ENCODE data around the gene ARL14EP.

The ARL14EP gene

GRCh38 chr11:30328681-30329080 lies 5.8 kb downstream of the ARL14EP start:
- no peak for DNase-seq (ENCODE audit: low spot score)

DNA sequence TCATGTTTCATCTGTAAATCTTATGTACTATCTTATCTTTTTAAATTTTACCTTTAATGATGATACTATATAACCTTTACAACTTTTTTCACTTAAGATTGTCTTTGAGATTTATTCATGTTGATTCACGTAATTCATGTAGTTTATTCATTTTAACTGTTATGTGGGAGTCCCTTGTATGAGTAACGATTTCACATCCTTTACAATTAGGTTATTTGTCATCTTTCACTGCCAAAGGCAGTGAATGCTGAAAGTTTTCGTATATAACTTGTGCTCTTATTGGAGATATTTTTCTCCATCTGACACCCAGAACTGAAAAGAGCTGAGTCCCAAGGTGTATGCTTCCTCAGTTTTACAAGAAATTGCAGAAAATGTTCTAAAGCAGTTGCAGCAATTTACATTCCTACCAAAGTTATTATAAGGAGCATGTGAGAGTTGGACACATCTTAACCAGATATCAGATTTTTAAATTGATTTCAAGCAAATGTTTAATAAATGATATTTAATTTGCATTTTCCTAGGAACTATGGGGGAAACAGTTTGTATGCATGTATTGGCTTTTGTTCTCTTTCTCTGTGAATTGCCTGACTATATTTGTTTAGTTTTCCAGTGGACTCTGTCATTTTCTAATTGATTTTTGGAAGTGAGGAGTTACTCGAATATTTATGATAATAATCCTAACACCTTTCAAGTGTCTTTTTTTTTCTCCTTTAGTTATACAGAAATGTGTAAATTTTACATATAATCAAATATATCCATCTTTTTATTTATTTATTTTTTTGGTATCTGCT lies 6.4 kb downstream of the ARL14EP start:
- DNase-seq (ENCODE audit: low spot score) = no peak

GRCh38 chr11:30333405-30333804 lies 10.5 kb downstream of the ARL14EP start:
- peak; percentile 27 for DNase-seq (ENCODE audit: low spot score)

DNA sequence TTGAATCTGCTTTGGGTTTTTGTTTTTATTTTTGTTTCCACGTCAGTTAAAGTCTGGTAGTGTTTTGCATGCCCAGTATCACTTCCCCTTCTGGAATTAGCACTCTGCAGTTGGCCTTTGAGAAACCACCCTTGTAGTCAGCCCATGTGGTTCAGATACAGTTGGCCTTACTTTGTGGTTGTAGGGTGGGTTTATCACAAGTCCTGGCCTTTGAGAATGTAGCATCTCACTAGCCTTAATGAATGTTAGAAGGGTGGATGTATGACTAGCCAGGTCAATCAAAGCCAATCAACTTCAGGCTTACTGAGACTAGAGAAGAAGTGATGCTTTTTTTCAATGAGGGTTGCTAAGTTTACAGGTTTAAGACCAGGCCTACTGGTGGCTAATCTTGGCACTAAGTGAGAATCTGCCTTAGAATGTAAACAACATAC lies 19.8 kb downstream of the ARL14EP start:
- no peak for DNase-seq (ENCODE audit: low spot score)

GRCh38 chr11:30344085-30344484 lies 21.2 kb downstream of the ARL14EP start:
- no peak for DNase-seq (ENCODE audit: low spot score)

DNA sequence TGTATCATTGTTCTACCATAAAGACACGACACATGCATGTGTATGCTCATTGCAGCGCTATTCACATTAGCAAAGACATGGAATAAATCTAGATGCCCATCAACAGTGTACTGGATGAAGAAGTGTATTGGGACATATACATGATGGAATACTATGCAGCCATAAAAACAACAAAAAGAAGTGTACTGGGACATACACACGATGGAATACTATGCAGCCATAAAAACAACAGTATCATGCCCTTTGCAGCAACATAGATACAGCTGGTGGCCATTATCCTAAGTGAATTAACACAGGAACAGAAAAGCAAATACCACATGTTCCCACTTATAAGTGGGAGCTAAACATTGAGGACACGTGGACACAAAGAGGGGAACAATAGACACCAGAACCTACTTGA lies 22.7 kb downstream of the ARL14EP start:
- no peak for DNase-seq (ENCODE audit: low spot score)

- peak; percentile 58 for DNase-seq (ENCODE audit: low spot score)
These were observed 23.3 kb downstream of the ARL14EP start for GRCh38 chr11:30346068-30346688.

DNA sequence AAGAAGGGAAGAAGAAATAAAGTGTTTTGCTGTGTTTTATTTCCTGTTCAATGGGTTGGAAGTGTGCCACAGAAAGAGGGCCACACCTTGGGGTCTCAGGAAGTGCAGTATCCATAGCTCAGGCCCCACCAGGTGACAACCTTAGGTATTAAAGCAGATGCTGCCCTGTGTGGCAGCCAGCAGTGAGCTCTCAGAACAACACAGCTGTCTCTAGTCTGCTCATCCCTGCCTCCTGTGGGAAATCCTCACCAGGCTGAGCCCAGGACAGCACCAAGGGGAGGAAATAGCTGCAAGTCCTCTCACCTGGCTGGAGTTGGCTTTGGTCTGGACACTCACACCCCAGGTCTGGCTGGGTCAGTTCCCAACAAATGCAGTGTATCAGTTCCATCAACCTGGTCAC lies 25.1 kb downstream of the ARL14EP start:
- no peak for DNase-seq (ENCODE audit: low spot score)

DNA sequence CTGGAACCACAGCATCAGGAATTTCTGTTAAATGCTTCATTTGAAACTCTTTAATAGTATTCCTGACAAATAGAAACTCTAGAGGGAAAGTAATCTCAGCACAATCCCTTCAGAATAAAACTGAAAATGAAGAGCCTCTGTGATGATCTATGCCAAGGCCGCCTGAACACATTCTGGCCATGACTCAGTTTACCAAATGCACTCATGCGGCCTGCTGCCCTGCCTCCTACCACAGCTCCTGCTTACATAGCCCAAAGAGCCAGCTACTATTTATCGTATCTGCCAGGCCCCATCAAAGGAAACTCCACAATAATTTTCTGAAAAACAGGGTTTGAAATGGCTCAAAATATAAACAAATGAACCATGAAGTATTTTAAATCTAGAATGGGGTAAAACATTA lies 27.0 kb downstream of the ARL14EP start:
- DNase-seq (ENCODE audit: low spot score) = no peak

GRCh38 chr11:30350384-30350783 lies 27.5 kb downstream of the ARL14EP start:
- no peak for DNase-seq (ENCODE audit: low spot score)

DNA sequence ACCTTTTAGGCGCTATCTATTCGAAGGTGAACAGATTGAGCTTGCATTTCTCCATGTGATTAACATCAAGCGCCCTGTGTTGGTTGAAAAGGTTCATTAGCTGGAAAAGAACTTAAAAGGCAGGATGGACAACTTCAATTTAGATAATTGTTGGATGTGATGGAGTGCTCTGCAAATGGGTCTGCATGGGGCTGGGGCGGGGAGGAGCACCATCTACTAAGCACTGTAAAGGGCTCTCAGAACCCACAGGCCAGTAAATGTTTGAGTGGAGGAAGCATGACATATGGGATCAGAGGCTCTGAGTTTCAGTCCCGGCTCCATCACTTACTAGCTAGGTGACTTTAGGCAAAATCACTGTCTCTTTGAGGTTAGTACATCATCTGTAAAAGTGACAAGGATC lies 28.2 kb downstream of the ARL14EP start:
- no peak for DNase-seq (ENCODE audit: low spot score)

DNA sequence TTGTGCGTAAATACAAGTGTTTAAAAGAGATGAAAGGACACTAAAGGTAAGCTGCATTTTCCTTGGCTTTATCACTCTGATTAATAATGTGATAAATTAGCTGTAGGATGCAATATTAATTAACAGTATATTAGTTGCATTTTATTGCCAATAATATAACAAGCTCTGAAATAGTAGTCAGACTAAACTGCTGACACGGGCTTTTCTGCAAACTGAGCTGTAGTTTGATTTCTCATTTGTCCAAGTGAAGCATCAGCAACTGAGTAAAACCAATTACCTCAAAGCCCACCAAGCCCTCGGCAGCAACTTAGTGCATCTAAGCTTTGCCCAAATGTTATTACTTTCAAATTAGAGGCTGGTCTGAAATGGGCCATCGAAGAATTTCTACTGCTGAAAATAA lies 33.5 kb downstream of the ARL14EP start:
- DNase-seq (ENCODE audit: low spot score) = no peak

DNA sequence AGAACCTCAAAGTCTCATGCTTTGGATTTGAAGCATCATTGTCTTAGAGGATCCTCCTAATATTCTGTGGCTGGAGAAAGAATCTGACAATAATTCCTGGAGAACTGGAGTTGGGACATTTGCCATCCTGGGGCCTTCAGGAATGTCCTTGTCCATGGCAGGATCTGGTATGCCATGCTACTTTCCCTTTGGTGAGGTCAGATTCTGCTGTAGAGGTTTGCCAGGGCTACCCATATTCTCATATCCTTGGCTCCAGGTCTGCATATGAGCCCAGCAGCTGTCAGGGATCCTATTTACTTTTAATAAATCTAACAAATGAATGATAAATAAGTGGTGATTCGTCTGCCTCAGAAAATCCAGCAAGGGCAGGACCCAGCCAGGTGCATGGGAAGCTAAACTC lies 35.0 kb downstream of the ARL14EP start:
- no peak for DNase-seq (ENCODE audit: low spot score)

- DNase-seq (ENCODE audit: low spot score) = no peak
These were observed 35.6 kb downstream of the ARL14EP start for GRCh38 chr11:30358536-30358935.

GRCh38 chr11:30360741-30361140 lies 37.8 kb downstream of the ARL14EP start:
- no peak for DNase-seq (ENCODE audit: low spot score)

DNA sequence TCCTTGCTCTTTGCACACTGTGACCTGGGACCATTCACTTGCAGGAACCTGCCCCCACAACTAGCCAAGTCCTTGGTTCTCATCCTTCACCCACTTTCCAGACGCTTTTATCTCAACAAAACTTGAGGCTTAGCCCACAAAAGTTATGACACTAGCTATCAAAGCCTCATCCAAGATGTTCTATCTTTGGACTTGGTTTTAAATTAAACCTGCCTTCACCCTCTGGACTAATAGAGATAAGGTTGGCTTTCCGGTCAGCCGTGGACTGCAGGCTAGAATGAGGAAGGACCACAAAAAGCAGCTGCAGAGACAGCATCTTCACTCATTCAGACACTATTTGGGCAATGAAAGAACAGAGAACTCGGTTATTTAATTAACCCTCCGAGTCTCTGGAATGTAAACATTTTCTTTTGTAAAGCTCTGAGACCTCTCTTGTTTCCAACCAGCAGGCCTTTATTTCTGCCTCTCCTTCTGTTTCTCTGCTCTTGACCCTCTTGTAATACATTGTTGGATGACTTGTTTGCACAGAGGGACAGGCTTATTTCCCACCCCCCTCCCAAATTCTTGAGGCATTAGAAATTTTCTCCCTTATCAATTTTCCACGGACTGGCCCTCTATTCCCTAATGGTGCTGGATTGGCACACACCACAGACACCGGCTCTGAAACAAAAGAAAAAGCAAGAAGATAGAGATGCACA lies 41.4 kb downstream of the ARL14EP start:
- no peak for DNase-seq (ENCODE audit: low spot score)

GRCh38 chr11:30364837-30365482 lies 42.1 kb downstream of the ARL14EP start:
- DNase-seq (ENCODE audit: low spot score) = no peak

DNA sequence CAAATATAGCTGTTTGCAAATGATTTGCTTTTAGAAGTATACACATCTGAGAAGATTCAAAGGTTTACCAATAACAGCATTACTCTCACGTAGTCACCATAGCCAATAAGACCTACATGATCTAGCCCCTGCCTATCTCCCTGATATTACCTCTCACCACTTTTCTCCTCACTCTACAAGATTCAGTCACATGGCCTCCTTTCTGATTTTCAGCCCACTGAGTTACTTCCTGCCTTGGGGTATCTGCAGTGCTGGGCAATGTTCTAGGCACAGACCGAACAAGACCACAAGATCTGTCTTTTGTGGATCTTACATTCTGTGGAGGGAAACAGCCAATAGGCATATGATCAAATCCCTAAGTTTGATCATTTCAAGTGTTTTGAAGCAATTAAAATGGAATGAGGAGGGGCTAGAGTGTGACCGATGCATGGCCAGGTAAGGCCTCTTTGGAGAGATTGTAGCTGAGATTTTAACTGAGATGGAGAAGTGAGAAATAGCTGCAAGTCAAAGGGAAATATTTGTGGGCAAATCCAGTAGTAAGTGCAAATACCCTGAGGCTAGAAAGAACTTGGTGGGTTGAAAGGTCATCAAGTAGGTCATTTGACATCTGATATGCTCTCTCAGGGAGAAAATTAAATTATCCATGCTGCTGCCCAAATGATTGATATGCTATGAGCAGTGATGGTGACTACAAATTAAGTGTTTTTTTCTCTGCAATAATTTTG lies 43.1 kb downstream of the ARL14EP start:
- no peak for DNase-seq (ENCODE audit: low spot score)

GRCh38 chr11:30368394-30368793 lies 45.5 kb downstream of the ARL14EP start:
- no peak for DNase-seq (ENCODE audit: low spot score)

DNA sequence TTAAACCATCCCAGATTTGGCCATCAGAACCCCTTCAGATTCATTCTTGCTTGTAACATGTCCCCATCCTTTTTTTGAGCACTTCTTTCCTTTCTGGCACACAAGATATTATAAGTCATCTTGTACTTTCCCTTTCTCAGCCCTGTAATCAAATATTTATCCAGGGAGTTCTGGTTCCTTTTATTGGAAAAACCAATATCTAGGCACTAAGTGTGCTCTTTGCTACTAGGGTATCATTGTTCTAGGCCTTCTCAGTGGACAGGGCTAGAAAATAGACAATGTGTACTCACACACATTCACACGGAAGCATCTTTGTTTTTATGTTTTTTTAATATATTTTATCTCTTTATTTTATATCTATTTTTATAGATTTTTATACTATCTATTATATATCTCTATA lies 47.3 kb downstream of the ARL14EP start:
- DNase-seq (ENCODE audit: low spot score) = no peak

DNA sequence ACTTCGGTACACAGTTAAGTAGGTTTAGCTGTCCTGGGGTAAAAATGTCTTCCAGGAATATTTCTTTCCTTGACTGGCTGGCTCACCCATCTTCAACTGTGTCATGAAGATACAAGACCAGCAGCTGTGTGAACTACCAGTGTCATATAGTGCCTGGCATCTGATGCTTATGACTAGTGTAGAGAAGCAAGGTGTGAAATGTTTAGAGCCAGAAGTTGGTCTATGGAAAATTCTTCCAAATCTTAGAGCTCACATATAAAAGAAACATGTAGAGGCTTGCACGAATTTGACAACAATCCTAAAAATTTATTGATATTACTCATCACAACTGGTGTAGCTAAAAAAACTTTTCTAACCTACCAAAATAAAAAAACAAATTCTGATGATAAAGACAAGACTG lies 54.4 kb downstream of the ARL14EP start:
- no peak for DNase-seq (ENCODE audit: low spot score)

- no peak for DNase-seq (ENCODE audit: low spot score)
These were observed 57.9 kb downstream of the ARL14EP start for GRCh38 chr11:30380846-30381245.

Data from SW480 (cell line).